ENCODE results near the gene TBC1D19. TPM values are rescaled to one million over a fixed set of nuclear protein-coding genes. Genes with fewer than 3 reads are reported as not detected.

Gene TBC1D19
- total RNA-seq, 4 donors from 2014 or later = 6.5 to 7.0 (median 6.8) TPM

GRCh38 chr4:26558166-26558895 is 25.6 kb upstream of the TBC1D19 start:
- in situ Hi-C loops (cut with MboI; ENCODE audit: low sequenced_read_pairs in 4 of 4) (loop anchor here in 1 of 4 donors (25.0 kb wide), 1 partner anchor 96 kb away; no protein-coding TSS in a partner anchor), intact Hi-C loops (cut with DNase I; ENCODE audit: low total_unique reads) (no loop called here)
- no peaks in the 10 kb centered on the region for H3K4me1 ChIP-seq
- H3K27me3 ChIP-seq = no peaks in the 10 kb centered on the region
- no peak for ATAC-seq
- H3K36me3 ChIP-seq = no peaks in the 10 kb centered on the region
- no peaks in the 10 kb centered on the region for H3K9me3 ChIP-seq
- no peak for TF ChIP-seq POLR2A (IDR thresholded peaks at IDR 0.05)
- TF ChIP-seq, protein P1, sequence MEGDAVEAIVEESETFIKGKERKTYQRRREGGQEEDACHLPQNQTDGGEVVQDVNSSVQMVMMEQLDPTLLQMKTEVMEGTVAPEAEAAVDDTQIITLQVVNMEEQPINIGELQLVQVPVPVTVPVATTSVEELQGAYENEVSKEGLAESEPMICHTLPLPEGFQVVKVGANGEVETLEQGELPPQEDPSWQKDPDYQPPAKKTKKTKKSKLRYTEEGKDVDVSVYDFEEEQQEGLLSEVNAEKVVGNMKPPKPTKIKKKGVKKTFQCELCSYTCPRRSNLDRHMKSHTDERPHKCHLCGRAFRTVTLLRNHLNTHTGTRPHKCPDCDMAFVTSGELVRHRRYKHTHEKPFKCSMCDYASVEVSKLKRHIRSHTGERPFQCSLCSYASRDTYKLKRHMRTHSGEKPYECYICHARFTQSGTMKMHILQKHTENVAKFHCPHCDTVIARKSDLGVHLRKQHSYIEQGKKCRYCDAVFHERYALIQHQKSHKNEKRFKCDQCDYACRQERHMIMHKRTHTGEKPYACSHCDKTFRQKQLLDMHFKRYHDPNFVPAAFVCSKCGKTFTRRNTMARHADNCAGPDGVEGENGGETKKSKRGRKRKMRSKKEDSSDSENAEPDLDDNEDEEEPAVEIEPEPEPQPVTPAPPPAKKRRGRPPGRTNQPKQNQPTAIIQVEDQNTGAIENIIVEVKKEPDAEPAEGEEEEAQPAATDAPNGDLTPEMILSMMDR (IDR thresholded peaks at IDR 0.05 in 4 of 5, conservative IDR thresholded peaks at IDR 0.05 in 1 of 5) = no peak
- H3K4me3 ChIP-seq = no peak overlapping the region
- no peak for DNase-seq
- H3K27ac ChIP-seq = no peak overlapping the region

- TF ChIP-seq POLR2A (IDR thresholded peaks at IDR 0.05) = no peak
- TF ChIP-seq, protein P1 (IDR thresholded peaks at IDR 0.05 in 4 of 5, conservative IDR thresholded peaks at IDR 0.05 in 1 of 5) = no peak
- intact Hi-C loops (cut with DNase I; ENCODE audit: low total_unique reads) (no loop called here), in situ Hi-C loops (cut with MboI; ENCODE audit: low sequenced_read_pairs in 4 of 4) (loop anchor here in 1 of 4 donors (25.0 kb wide), 1 partner anchor 104 kb away; no protein-coding TSS in a partner anchor)
- no peaks in the 10 kb centered on the region for H3K9me3 ChIP-seq
- DNase-seq (no peak), ATAC-seq (no peak)
- H3K36me3 ChIP-seq = no peaks in the 10 kb centered on the region
- H3K4me1 ChIP-seq = no peaks in the 10 kb centered on the region
- no peak overlapping the region for H3K27ac ChIP-seq
- H3K4me3 ChIP-seq = no peak overlapping the region
- H3K27me3 ChIP-seq = no peaks in the 10 kb centered on the region
Observed at GRCh38 chr4:26566133-26566532, 17.8 kb upstream of the TBC1D19 start.

- no peak for DNase-seq
- TF ChIP-seq, protein P1 (IDR thresholded peaks at IDR 0.05 in 4 of 5, conservative IDR thresholded peaks at IDR 0.05 in 1 of 5) = no peak
- no peak for TF ChIP-seq POLR2A (IDR thresholded peaks at IDR 0.05)
- Histone ChIP-seq H3K4me3 (no peak overlapping the region), H3K4me1 (no peaks in the 10 kb centered on the region), H3K27ac (no peak overlapping the region), H3K36me3 (no peaks in the 10 kb centered on the region), H3K9me3 (no peaks in the 10 kb centered on the region), H3K27me3 (no peaks in the 10 kb centered on the region)
- in situ Hi-C loops (cut with MboI; ENCODE audit: low sequenced_read_pairs in 4 of 4) (loop anchor here in 1 of 4 donors (25.0 kb wide), 1 partner anchor 106 kb away; no protein-coding TSS in a partner anchor), intact Hi-C loops (cut with DNase I; ENCODE audit: low total_unique reads) (no loop called here)
- no peak for ATAC-seq
Observed at GRCh38 chr4:26568446-26568994, 15.4 kb upstream of the TBC1D19 start.

DNA sequence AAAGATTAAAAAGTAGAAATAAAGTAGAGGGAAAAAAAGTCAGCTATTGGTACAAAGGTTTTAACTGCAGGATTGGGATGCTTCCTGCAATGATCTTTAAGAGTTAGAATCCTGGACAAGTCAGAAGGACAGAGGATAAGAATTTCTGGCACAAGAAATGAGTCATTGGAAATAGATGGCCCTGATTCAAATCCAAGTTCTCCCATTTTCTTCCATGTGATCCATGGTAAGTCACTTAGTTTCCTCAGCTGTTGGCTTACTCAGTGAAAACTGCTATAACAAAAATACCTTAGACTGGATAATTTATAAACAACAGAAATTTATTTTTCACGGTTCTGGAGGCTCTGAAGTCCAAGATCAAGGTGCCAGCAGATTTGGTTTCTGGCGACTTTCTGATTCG is 13.3 kb upstream of the TBC1D19 start:
- DNase-seq = no peak
- intact Hi-C loops (cut with DNase I; ENCODE audit: low total_unique reads) = no loop called here
- no peak overlapping the region for H3K4me3 ChIP-seq
- H3K9me3 ChIP-seq = no peaks in the 10 kb centered on the region
- in situ Hi-C loops (cut with MboI; ENCODE audit: low sequenced_read_pairs in 4 of 4) = loop anchor here in 1 of 4 donors (25.0 kb wide), 1 partner anchor 108 kb away; no protein-coding TSS in a partner anchor
- no peak for ATAC-seq
- H3K27me3 ChIP-seq = no peaks in the 10 kb centered on the region
- no peak overlapping the region for H3K27ac ChIP-seq
- no peaks in the 10 kb centered on the region for H3K36me3 ChIP-seq
- H3K4me1 ChIP-seq = no peaks in the 10 kb centered on the region
- TF ChIP-seq, protein P1 (IDR thresholded peaks at IDR 0.05 in 4 of 5, conservative IDR thresholded peaks at IDR 0.05 in 1 of 5) = no peak
- no peak for TF ChIP-seq POLR2A (IDR thresholded peaks at IDR 0.05)
